Measurements from ENCODE around the gene KDM2B.

The KDM2B gene

DNA sequence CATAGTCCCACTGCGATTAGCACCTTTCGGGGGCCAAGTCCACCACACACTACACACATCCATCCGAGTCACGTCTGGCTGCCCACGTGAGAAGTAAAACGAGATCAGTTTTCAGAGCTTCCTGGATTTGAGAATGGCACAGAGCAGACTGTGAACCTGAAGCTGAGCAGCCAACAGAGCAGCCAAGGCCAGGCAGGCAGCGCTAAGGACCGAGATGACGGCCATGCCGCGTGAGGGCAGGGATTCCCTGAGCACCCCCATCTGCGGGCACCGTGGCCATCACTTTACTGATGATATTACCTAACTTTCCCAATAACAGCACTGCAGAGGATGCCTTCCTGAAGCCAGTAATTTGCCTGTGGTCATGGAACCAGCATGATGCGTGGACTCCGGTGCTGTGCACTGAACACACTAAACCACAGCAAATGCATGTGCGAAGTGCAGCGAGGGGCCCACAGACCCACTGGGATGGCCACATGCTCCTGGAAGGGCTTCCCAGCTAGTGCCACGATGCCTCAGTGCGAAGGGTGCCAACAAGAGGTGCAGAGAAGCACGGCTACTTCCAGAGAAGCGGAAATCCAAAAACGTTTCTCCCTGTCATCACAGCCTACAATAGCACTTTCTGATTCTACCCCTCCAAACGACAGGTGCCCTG, 124.9 kb downstream of the KDM2B start:
- no peak overlapping the region for H3K4me3 ChIP-seq (ENCODE audit: low read depth, low read length)
- DNase-seq (ENCODE audit: low read depth), result no peak
- TF ChIP-seq MYC (IDR thresholded peaks at IDR 0.05; ENCODE audit: low read depth, low read length) (no peak), POLR2A (IDR thresholded peaks at IDR 0.05; ENCODE audit: extremely low read depth, insufficient read length) (no peak)
- TF ChIP-seq, protein P1, sequence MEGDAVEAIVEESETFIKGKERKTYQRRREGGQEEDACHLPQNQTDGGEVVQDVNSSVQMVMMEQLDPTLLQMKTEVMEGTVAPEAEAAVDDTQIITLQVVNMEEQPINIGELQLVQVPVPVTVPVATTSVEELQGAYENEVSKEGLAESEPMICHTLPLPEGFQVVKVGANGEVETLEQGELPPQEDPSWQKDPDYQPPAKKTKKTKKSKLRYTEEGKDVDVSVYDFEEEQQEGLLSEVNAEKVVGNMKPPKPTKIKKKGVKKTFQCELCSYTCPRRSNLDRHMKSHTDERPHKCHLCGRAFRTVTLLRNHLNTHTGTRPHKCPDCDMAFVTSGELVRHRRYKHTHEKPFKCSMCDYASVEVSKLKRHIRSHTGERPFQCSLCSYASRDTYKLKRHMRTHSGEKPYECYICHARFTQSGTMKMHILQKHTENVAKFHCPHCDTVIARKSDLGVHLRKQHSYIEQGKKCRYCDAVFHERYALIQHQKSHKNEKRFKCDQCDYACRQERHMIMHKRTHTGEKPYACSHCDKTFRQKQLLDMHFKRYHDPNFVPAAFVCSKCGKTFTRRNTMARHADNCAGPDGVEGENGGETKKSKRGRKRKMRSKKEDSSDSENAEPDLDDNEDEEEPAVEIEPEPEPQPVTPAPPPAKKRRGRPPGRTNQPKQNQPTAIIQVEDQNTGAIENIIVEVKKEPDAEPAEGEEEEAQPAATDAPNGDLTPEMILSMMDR (IDR thresholded peaks at IDR 0.05; ENCODE audit: low read depth, low read length), result no peak
- TF ChIP-seq, protein P2, sequence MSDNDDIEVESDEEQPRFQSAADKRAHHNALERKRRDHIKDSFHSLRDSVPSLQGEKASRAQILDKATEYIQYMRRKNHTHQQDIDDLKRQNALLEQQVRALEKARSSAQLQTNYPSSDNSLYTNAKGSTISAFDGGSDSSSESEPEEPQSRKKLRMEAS (IDR thresholded peaks at IDR 0.05; ENCODE audit: low read depth, low read length), result no peak

DNA sequence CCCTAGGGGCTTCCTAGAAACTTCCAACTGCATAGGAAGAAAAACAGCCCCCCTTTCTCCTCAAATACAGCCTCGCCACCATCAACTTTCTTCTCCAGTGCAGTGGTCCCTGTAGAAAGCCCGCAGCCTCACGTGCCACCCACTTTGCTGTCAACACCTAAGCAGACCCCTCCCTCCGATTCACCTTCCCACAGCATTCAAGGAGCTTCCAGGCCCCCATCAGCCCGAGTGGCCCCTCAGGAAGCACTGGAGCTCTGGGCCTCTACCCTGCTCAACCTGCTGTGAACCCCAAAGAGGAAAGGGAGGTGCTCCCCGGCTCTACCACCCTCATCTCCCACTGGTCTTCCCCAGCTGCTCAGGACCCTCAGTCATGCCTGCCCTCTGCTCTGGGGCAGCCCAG, 125.9 kb downstream of the KDM2B start:
- H3K4me3 ChIP-seq (ENCODE audit: low read depth, low read length), result no peak overlapping the region
- DNase-seq (ENCODE audit: low read depth), result no peak
- TF ChIP-seq POLR2A (IDR thresholded peaks at IDR 0.05; ENCODE audit: extremely low read depth, insufficient read length) (no peak), MYC (IDR thresholded peaks at IDR 0.05; ENCODE audit: low read depth, low read length) (no peak)
- TF ChIP-seq, protein P2 (IDR thresholded peaks at IDR 0.05; ENCODE audit: low read depth, low read length), result no peak
- TF ChIP-seq, protein P1 (IDR thresholded peaks at IDR 0.05; ENCODE audit: low read depth, low read length), result no peak

DNA sequence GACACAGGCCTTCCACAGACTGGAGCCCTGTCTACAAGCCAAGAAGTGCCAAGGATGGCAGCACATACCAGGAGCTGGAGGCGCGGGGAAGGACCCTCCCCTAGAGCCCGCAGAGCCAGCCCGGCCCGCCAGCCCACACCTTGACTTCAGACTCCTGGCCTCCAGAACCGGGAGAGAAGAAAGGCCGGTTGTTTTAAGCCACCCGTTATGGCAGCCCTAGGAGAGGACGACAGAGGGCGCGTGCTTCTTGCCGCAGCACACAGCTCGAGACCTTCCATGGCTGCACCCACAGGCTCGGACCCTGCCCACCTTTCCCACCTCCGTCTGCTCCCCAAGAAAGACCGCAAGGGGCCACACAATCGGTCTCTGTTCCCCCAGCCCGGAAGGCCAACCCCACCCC, 127.2 kb downstream of the KDM2B start:
- H3K4me3 ChIP-seq (ENCODE audit: low read depth, low read length), result no peak overlapping the region
- DNase-seq (ENCODE audit: low read depth), result no peak
- TF ChIP-seq, protein P1 (IDR thresholded peaks at IDR 0.05; ENCODE audit: low read depth, low read length), result no peak
- TF ChIP-seq, protein P2 (IDR thresholded peaks at IDR 0.05; ENCODE audit: low read depth, low read length), result no peak
- TF ChIP-seq POLR2A (IDR thresholded peaks at IDR 0.05; ENCODE audit: extremely low read depth, insufficient read length) (no peak), MYC (IDR thresholded peaks at IDR 0.05; ENCODE audit: low read depth, low read length) (no peak)

DNA sequence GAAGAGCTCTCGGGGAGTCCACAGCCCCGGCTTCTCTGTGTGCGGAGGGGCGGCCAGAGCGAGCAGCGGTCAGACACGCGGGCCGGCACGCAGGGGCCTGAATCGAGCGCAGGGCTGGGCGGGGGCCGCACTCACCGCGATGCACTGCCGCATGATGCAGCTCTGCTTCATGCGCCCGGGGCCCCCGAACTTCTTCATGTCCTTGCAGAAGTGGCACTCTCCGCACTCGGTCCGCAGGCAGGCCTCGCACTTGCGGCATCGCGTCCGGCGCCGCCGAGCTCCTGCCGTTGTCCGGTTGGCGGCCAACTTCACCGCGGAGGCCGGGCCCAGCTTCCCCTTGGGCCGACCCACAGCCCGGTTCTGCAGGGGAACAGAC, 127.8 kb downstream of the KDM2B start:
- no peak for TF ChIP-seq POLR2A (IDR thresholded peaks at IDR 0.05; ENCODE audit: extremely low read depth, insufficient read length)
- no peak for TF ChIP-seq MYC (IDR thresholded peaks at IDR 0.05; ENCODE audit: low read depth, low read length)
- TF ChIP-seq, protein P1 (IDR thresholded peaks at IDR 0.05; ENCODE audit: low read depth, low read length), result no peak
- TF ChIP-seq, protein P2 (IDR thresholded peaks at IDR 0.05; ENCODE audit: low read depth, low read length), result no peak
- no peak for DNase-seq (ENCODE audit: low read depth)

DNA sequence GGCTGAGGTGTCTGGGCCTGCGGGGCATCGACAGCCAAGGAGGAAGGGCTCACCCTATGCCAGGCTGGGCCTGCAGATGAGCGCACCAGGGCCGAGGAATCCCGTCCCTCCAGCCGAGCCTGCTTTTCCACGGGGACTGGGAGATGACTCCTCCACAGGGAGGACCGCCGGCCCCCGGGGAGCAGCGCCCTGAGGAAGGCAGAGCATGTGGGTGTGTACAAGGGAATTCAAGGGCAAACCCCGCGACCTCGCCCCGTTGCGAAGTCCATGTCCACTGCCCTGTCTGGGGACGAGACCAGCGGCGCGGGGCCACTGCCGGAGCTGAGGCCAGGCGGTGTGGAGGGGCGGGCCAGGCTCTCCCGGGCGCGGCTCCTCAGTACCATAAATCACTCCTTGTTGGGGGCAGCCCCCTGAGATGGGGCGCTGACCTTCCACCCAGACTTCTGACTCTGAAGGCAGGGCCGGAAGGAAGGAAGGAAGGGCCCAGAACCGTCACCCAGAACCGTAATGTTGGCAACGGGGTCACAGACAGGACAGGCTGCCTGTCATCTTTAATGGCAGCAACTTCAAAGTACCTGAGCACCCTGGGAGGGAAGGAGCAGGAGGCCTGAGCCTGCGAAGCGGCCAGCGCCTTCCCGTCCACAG, 128.4 kb downstream of the KDM2B start:
- no peak overlapping the region for H3K4me3 ChIP-seq (ENCODE audit: low read depth, low read length)
- TF ChIP-seq, protein P1 (IDR thresholded peaks at IDR 0.05; ENCODE audit: low read depth, low read length), result no peak
- TF ChIP-seq, protein P2 (IDR thresholded peaks at IDR 0.05; ENCODE audit: low read depth, low read length), result no peak
- TF ChIP-seq POLR2A (IDR thresholded peaks at IDR 0.05; ENCODE audit: extremely low read depth, insufficient read length) (no peak), MYC (IDR thresholded peaks at IDR 0.05; ENCODE audit: low read depth, low read length) (no peak)
- no peak for DNase-seq (ENCODE audit: low read depth)

More for the DNA sequence above, 127.8 kb downstream of the KDM2B start:
- no peak overlapping the region for H3K4me3 ChIP-seq (ENCODE audit: low read depth, low read length)

Measured in NB4 (cell line).